HEK293T (cell line): ENCODE measurements around the gene SALL2.

ENCODE experiments used
- CTCF ChIA-PET: fragments of 350-600 bp; formaldehyde crosslinking; extraction: SDS; loops from one replicate; lab custom pipeline; 2021; ENCODE audit warnings: antibody characterized with exemption, inconsistent platforms; lab: Yijun Ruan, JAX
- POLR2A ChIA-PET: fragments of 350-600 bp; formaldehyde crosslinking; extraction: SDS; loops from one replicate; lab custom pipeline; 2020; ENCODE audit warnings: antibody characterized with exemption, inconsistent platforms; lab: Yijun Ruan, JAX
- DNase-seq: peaks from one replicate; pipeline ENCODE4 v3.0.0; 2012; ENCODE audit warnings: mixed read lengths; ENCODE audit errors: extremely low spot score
- ARNT ChIP-seq: fragments of 450-650 bp; IDR thresholded peaks from 2 replicates; pipeline ENCODE4 v1.6.1; 2017; ENCODE audit warnings: mild to moderate bottlenecking
- BHLHE40 ChIP-seq: fragments of 450-650 bp; IDR thresholded peaks from 2 replicates; pipeline ENCODE4 v1.6.1; 2016; ENCODE audit warnings: mild to moderate bottlenecking, moderate library complexity, borderline replicate concordance
- CTBP1 ChIP-seq: fragments of 450-650 bp; IDR thresholded peaks from 2 replicates; pipeline ENCODE4 v1.6.1; 2016; ENCODE audit warnings: borderline replicate concordance
- ELF4 ChIP-seq: fragments of 450-650 bp; IDR thresholded peaks from 2 replicates; pipeline ENCODE4 v1.6.1; 2017; ENCODE audit warnings: antibody characterized with exemption
- FOXA1 ChIP-seq: fragments of 450-650 bp; IDR thresholded peaks from 2 replicates; pipeline ENCODE4 v1.6.1; 2016; ENCODE audit warnings: mild to moderate bottlenecking
- FOXK2 ChIP-seq: fragments of 450-650 bp; IDR thresholded peaks from 2 replicates; pipeline ENCODE4 v1.6.1; 2016; ENCODE audit warnings: mild to moderate bottlenecking
- FOXM1 ChIP-seq: fragments of 450-650 bp; IDR thresholded peaks from 2 replicates; pipeline ENCODE4 v1.6.1; 2017; ENCODE audit warnings: mild to moderate bottlenecking, borderline replicate concordance
- HDGF ChIP-seq: fragments of 450-650 bp; IDR thresholded peaks from 2 replicates; pipeline ENCODE4 v1.6.1; 2017; ENCODE audit warnings: antibody characterized with exemption, borderline replicate concordance
- L3MBTL2 ChIP-seq: fragments of 450-650 bp; conservative IDR thresholded peaks from 2 replicates; pipeline ENCODE4 v1.6.1; 2016; ENCODE audit warnings: mild to moderate bottlenecking
- LEF1 ChIP-seq: fragments of 450-650 bp; IDR thresholded peaks from 2 replicates; pipeline ENCODE4 v1.6.1; 2017; ENCODE audit warnings: mild to moderate bottlenecking, borderline replicate concordance
- NFRKB ChIP-seq: fragments of 450-650 bp; IDR thresholded peaks from 2 replicates; pipeline ENCODE4 v1.6.1; 2016; ENCODE audit warnings: mild to moderate bottlenecking, moderate library complexity
- PKNOX1 ChIP-seq: fragments of 450-650 bp; IDR thresholded peaks from 2 replicates; pipeline ENCODE4 v1.6.1; 2016
- SP1 ChIP-seq: fragments of 450-650 bp; IDR thresholded peaks from 2 replicates; pipeline ENCODE4 v1.6.1; 2017
- SUZ12 ChIP-seq: fragments of 450-650 bp; IDR thresholded peaks from 2 replicates; pipeline ENCODE4 v1.6.1; 2016; ENCODE audit warnings: mild to moderate bottlenecking
- TARDBP ChIP-seq: fragments of 450-650 bp; IDR thresholded peaks from 2 replicates; pipeline ENCODE4 v1.6.1; 2016
- ZNF384 ChIP-seq: fragments of 450-650 bp; IDR thresholded peaks from 2 replicates; pipeline ENCODE4 v1.6.1; 2016

SALL2 gene

GRCh38 chr14:21496453-21496852 is 29.7 kb downstream of the SALL2 start:
- no peak for DNase-seq
- POLR2A ChIA-PET: no interaction called here
- TF ChIP-seq L3MBTL2 (no peak), TARDBP (no peak), FOXA1 (no peak), BHLHE40 (no peak), SUZ12 (no peak), SP1 (no peak), FOXM1 (no peak), ZNF384 (no peak), ELF4 (no peak), CTBP1 (no peak)
- CTCF ChIA-PET: interaction anchor here (1.5 kb wide), 1 partner anchor 62 kb away, joined by 3 read pairs; no protein-coding TSS in a partner anchor

GRCh38 chr14:21494902-21495762 is 31.0 kb downstream of the SALL2 start:
- ChIA-PET POLR2A (interaction anchor here (0.7 to 1.7 kb wide), 2 partner anchors 16 to 17 kb away, joined by 3 to 11 read pairs; partner anchors contain the start of gene METTL3), CTCF (interaction anchor here (1.3 to 1.8 kb wide), 3 partner anchors 18 to 63 kb away, joined by 3 read pairs; partner anchors contain the start of gene TOX4)
- TF ChIP-seq CTBP1 (no peak), HDGF (no peak), ZNF384 (no peak), LEF1 (no peak), FOXK2 (no peak), SP1 (no peak), ARNT (no peak), TARDBP (no peak), FOXM1 (no peak), PKNOX1 (no peak), SUZ12 (no peak), ELF4 (no peak), L3MBTL2 (no peak)
- DNase-seq: no peak

- no peak for TF ChIP-seq BHLHE40
- POLR2A ChIA-PET: interaction anchor here (1.3 kb wide), 1 partner anchor 9 kb away, joined by 7 read pairs; the partner anchor contains the start of gene TOX4
- CTCF ChIA-PET: no interaction called here
These were observed 39.5 kb downstream of the SALL2 start for GRCh38 chr14:21486640-21487087.

GRCh38 chr14:21476925-21477681 is 49.0 kb downstream of the SALL2 start, which contains the start of the genes RAB2B and TOX4:
Gene RAB2B (minus strand): TSS chr14:21476959. CDS start chr14:21476872, 87 bp downstream.
Gene TOX4 (plus strand): TSS chr14:21477195. CDS start chr14:21477279, 84 bp downstream.
- ChIA-PET CTCF (interaction anchor here (0.6 to 1.3 kb wide), 8 partner anchors 11 to 51 kb away, joined by 3 to 6 read pairs (median 4); partner anchors contain the start of genes CHD8 and SALL2), POLR2A (interaction anchor here (0.7 to 2.5 kb wide), 13 partner anchors 9 to 93 kb away, joined by 3 to 12 read pairs (median 4); partner anchors contain the start of genes CHD8, METTL3 and SALL2)
- TF ChIP-seq ZNF384: no peak
- TF ChIP-seq ELF4: 0 out of 2 replicates have a peak, but pooled peaks have one; percentile 47
- DNase-seq: peak; percentile 94

More at GRCh38 chr14:21486640-21487087, 39.5 kb downstream of the SALL2 start:
- DNase-seq: no peak

GRCh38 chr14:21476523-21476924 is 49.6 kb downstream of the SALL2 start:
- POLR2A ChIA-PET: interaction anchor here (0.7 to 2.5 kb wide), 9 partner anchors 9 to 92 kb away, joined by 3 to 12 read pairs (median 5); partner anchors contain the start of genes CHD8 and SALL2
- DNase-seq: peak; percentile 68
- TF ChIP-seq ARNT (no peak), ELF4 (no peak), ZNF384 (no peak), BHLHE40 (no peak), PKNOX1 (no peak), SP1 (no peak), TARDBP (no peak), FOXK2 (no peak), NFRKB (no peak), SUZ12 (no peak), HDGF (no peak), LEF1 (no peak), FOXA1 (no peak), L3MBTL2 (no peak)
- CTCF ChIA-PET: interaction anchor here (0.6 to 1.4 kb wide), 4 partner anchors 15 to 51 kb away, joined by 3 to 4 read pairs (median 4); partner anchors contain the start of gene SALL2

GRCh38 chr14:21475767-21476522 is 50.2 kb downstream of the SALL2 start:
- POLR2A ChIA-PET: interaction anchor here (0.7 to 2.5 kb wide), 7 partner anchors 9 to 92 kb away, joined by 3 to 12 read pairs (median 5); partner anchors contain the start of genes CHD8 and SALL2
- TF ChIP-seq NFRKB: no peak
- TF ChIP-seq BHLHE40: peak; percentile 34; the same call in 1 of the 2 replicates
- no peak for DNase-seq

More at GRCh38 chr14:21475767-21476522, 50.2 kb downstream of the SALL2 start:
- CTCF ChIA-PET: interaction anchor here (0.6 to 1.4 kb wide), 2 partner anchors 17 to 50 kb away, joined by 4 read pairs; no protein-coding TSS in a partner anchor
